GM18526 (cell line): ENCODE results near the gene NR1I3.

Source experiments
- POLR2A ChIP-seq: IDR thresholded peaks from 3 replicates; pipeline ENCODE4 v1.6.1; 2011; ENCODE audit not compliant: insufficient read length; ENCODE audit errors: extremely low read depth

Gene NR1I3

GRCh38 chr1:161238039-161238473 lies at the start of gene NR1I3:
TSS of gene NR1I3 (minus strand) at chr1:161238203. CDS start at chr1:161236565, 1,638 bp downstream.
- TF ChIP-seq POLR2A = no peak

- TF ChIP-seq POLR2A = no peak
Observed at GRCh38 chr1:161287482-161288054, 49.6 kb upstream of the NR1I3 start.

- no peak for TF ChIP-seq POLR2A
Observed at GRCh38 chr1:161285521-161285920, 47.5 kb upstream of the NR1I3 start.

GRCh38 chr1:161285113-161285512 lies 47.1 kb upstream of the NR1I3 start:
- no peak for TF ChIP-seq POLR2A

- TF ChIP-seq POLR2A = no peak
Observed at GRCh38 chr1:161282991-161283390, 45.0 kb upstream of the NR1I3 start.

GRCh38 chr1:161274874-161275273 lies 36.9 kb upstream of the NR1I3 start:
- no peak for TF ChIP-seq POLR2A

GRCh38 chr1:161273402-161273801 lies 35.4 kb upstream of the NR1I3 start:
- TF ChIP-seq POLR2A = no peak

GRCh38 chr1:161267321-161267720 lies 29.3 kb upstream of the NR1I3 start:
- TF ChIP-seq POLR2A = no peak

- TF ChIP-seq POLR2A = no peak
Observed at GRCh38 chr1:161266836-161267235, 28.8 kb upstream of the NR1I3 start.

GRCh38 chr1:161266202-161266601 lies 28.2 kb upstream of the NR1I3 start:
- TF ChIP-seq POLR2A = no peak

- TF ChIP-seq POLR2A = no peak
Observed at GRCh38 chr1:161265305-161265704, 27.3 kb upstream of the NR1I3 start.

GRCh38 chr1:161261261-161262235 lies 23.5 kb upstream of the NR1I3 start:
- TF ChIP-seq POLR2A = no peak

GRCh38 chr1:161260376-161261260 lies 22.6 kb upstream of the NR1I3 start:
- no peak for TF ChIP-seq POLR2A

GRCh38 chr1:161259765-161260164 lies 21.8 kb upstream of the NR1I3 start:
- TF ChIP-seq POLR2A = no peak

- TF ChIP-seq POLR2A = no peak
Observed at GRCh38 chr1:161259345-161259702, 21.3 kb upstream of the NR1I3 start.
